GM23338 (cell line): ENCODE data around the gene AHDC1. TPM values are rescaled to one million over a fixed set of nuclear protein-coding genes. Genes with fewer than 3 reads are reported as not detected.

Experiments used
- ATAC-seq: fragments of 200-7000 bp; cut with Tn5 transposase; 3 replicates; pipeline ENCODE4 v1.9.1; 2020
- DNase-seq: peaks from one replicate; pipeline ENCODE4 v3.0.0-alpha.2; 2015; ENCODE audit warnings: low spot score
- H2AFZ ChIP-seq: fragments of 200-600 bp; sonication (generic); 2 replicates; pipeline ENCODE4 v1.8.0; 2016; ENCODE audit warnings: antibody characterized with exemption, mild to moderate bottlenecking, moderate library complexity
- H3F3A ChIP-seq: fragments of 200-600 bp; sonication (generic); replicated peaks from 2 replicates; pipeline ENCODE4 v1.8.0; 2017; ENCODE audit warnings: antibody characterized with exemption, mixed run types, low read depth
- H3K27ac ChIP-seq: fragments of 200-600 bp; sonication (generic); 2 replicates; pipeline ENCODE4 v1.6.1; 2016; ENCODE audit warnings: low read depth
- H3K27me3 ChIP-seq: fragments of 200-600 bp; sonication (generic); 2 replicates; pipeline ENCODE4 v1.8.0; 2016; ENCODE audit warnings: mild to moderate bottlenecking, mixed run types, moderate library complexity; ENCODE audit not compliant: insufficient read depth
- H3K36me3 ChIP-seq: fragments of 200-600 bp; sonication (generic); 2 replicates; pipeline ENCODE4 v1.8.0; 2016; ENCODE audit warnings: mild to moderate bottlenecking; ENCODE audit not compliant: insufficient read depth
- H3K4me1 ChIP-seq: fragments of 200-600 bp; sonication (generic); 2 replicates; pipeline ENCODE4 v1.8.0; 2016; ENCODE audit warnings: mild to moderate bottlenecking, moderate library complexity; ENCODE audit not compliant: insufficient read depth
- H3K4me2 ChIP-seq: fragments of 200-600 bp; sonication (generic); 2 replicates; pipeline ENCODE4 v1.7.1; 2017; ENCODE audit warnings: mixed run types
- H3K4me3 ChIP-seq: fragments of 200-600 bp; sonication (generic); 2 replicates; pipeline ENCODE4 v1.6.1; 2016; ENCODE audit warnings: mixed run types
- H3K79me2 ChIP-seq: fragments of 200-600 bp; sonication (generic); replicated peaks from 2 replicates; pipeline ENCODE4 v1.8.0; 2017; ENCODE audit warnings: mild to moderate bottlenecking; ENCODE audit not compliant: insufficient read depth
- H3K9me2 ChIP-seq: fragments of 200-600 bp; sonication (generic); 2 replicates; pipeline ENCODE4 v1.8.0; 2017; ENCODE audit not compliant: insufficient read depth
- H4K20me1 ChIP-seq: fragments of 200-600 bp; sonication (generic); replicated peaks from 2 replicates; pipeline ENCODE4 v1.8.0; 2017; ENCODE audit warnings: mild to moderate bottlenecking; ENCODE audit not compliant: insufficient read depth
- H3K27ac Mint-ChIP-seq: 2 replicates; pipeline ENCODE4 v1.8.0; 2020; ENCODE audit warnings: inconsistent platforms, mild to moderate bottlenecking, moderate library complexity, mixed read lengths
- H3K27me3 Mint-ChIP-seq: 3 replicates; pipeline ENCODE4 v1.8.0; 2022; ENCODE audit warnings: low read depth, mild to moderate bottlenecking, moderate library complexity, mixed read lengths, inconsistent platforms; ENCODE audit not compliant: insufficient read depth, poor library complexity
- H3K36me3 Mint-ChIP-seq: 3 replicates; pipeline ENCODE4 v1.8.0; 2021; ENCODE audit warnings: low read depth, mild to moderate bottlenecking, inconsistent platforms, moderate library complexity, mixed read lengths
- H3K4me1 Mint-ChIP-seq: 3 replicates; pipeline ENCODE4 v1.8.0; 2020; ENCODE audit warnings: mild to moderate bottlenecking, inconsistent platforms, mixed read lengths
- H3K4me3 Mint-ChIP-seq: 3 replicates; pipeline ENCODE4 v1.8.0; 2021; ENCODE audit warnings: moderate library complexity, mild to moderate bottlenecking, inconsistent platforms, mixed read lengths
- H3K9me3 Mint-ChIP-seq: 3 replicates; pipeline ENCODE4 v1.8.0; 2020; ENCODE audit warnings: moderate library complexity, mild to moderate bottlenecking, inconsistent platforms, mixed read lengths
- CREB1 ChIP-seq: fragments of 250-450 bp; sonication (Bioruptor Pico); IDR thresholded peaks from 2 replicates; pipeline ENCODE4 v1.5.0; 2020; ENCODE audit warnings: low read depth, mild to moderate bottlenecking, moderate library complexity
- CTCF ChIP-seq, 2 experiments: fragments of 200-600 bp in 1 of 2; sonication (generic) in 1 of 2; conservative IDR thresholded peaks; 2 replicates each; pipeline versions ENCODE4 v1.5.1 to v1.6.1; 2016 to 2017; ENCODE audit warnings: antibody characterized with exemption in 2 of 2, low read depth in 2 of 2, mild to moderate bottlenecking in 2 of 2, moderate library complexity in 1 of 2
- ETS1 ChIP-seq: IDR thresholded peaks from 2 replicates; pipeline ENCODE4 v1.6.1; 2016; ENCODE audit warnings: antibody characterized with exemption
- EZH2 ChIP-seq: fragments of 200-600 bp; sonication (generic); IDR thresholded peaks from one replicate; pipeline ENCODE4 v1.8.0; 2017; ENCODE audit warnings: antibody characterized with exemption, mild to moderate bottlenecking, low read depth; ENCODE audit not compliant: unreplicated experiment
- EZH2phosphoT487 ChIP-seq: fragments of 200-600 bp; sonication (generic); IDR thresholded peaks from one replicate; pipeline ENCODE4 v1.8.1; 2018; ENCODE audit warnings: antibody characterized with exemption; ENCODE audit not compliant: unreplicated experiment
- JUNB ChIP-seq: IDR thresholded peaks from one replicate; pipeline ENCODE4 v1.6.1; 2016; ENCODE audit warnings: antibody characterized with exemption; ENCODE audit not compliant: unreplicated experiment
- NANOG ChIP-seq: IDR thresholded peaks from 2 replicates; pipeline ENCODE4 v1.6.1; 2016; ENCODE audit warnings: antibody characterized with exemption, borderline replicate concordance
- POLR2AphosphoS5 ChIP-seq: IDR thresholded peaks from 2 replicates; pipeline ENCODE4 v1.6.1; 2016; ENCODE audit warnings: antibody characterized with exemption, low read depth
- REST ChIP-seq: IDR thresholded peaks from one replicate; pipeline ENCODE4 v1.6.1; 2018; ENCODE audit warnings: antibody characterized with exemption; ENCODE audit not compliant: unreplicated experiment
- STAT1 ChIP-seq: IDR thresholded peaks from one replicate; pipeline ENCODE4 v1.6.1; 2016; ENCODE audit warnings: antibody characterized with exemption; ENCODE audit not compliant: unreplicated experiment
- ZNF114 ChIP-seq: fragments of 250-450 bp; sonication (Bioruptor Pico); IDR thresholded peaks from 2 replicates; pipeline ENCODE4 v1.5.0; 2020; ENCODE audit warnings: mild to moderate bottlenecking, moderate library complexity
- ZNF331 ChIP-seq: fragments of 250-450 bp; sonication (Bioruptor Pico); IDR thresholded peaks from 2 replicates; pipeline ENCODE4 v1.5.0; 2020; ENCODE audit warnings: low read depth, mild to moderate bottlenecking, moderate library complexity
- ZNF462 ChIP-seq: fragments of 250-450 bp; sonication (Bioruptor Pico); IDR thresholded peaks from 2 replicates; pipeline ENCODE4 v1.5.0; 2020; ENCODE audit warnings: mild to moderate bottlenecking, moderate library complexity
- polyA plus RNA-seq: library from polyadenylated mRNA; unstranded; fragments of >200 nt; fragmentation: Nextera tagmentation; extraction: Ambion mirVana; gene quantifications from 2 replicates; pipeline ENCODE4 v1.2.1, GENCODE V29; 2016
- total RNA-seq: library from RNA; depleted of rRNA; stranded (reverse); fragments of >200 nt; shearing (Covaris generic); gene quantifications from 2 replicates; pipeline ENCODE4 v1.2.3, GENCODE V29; 2014

The AHDC1 gene
- total and polyA plus RNA-seq, 2 experiments from 2014 or later: 8.3 to 22.2 TPM

GRCh38 chr1:27513528-27513927 is 90.4 kb downstream of the AHDC1 start:
- Histone ChIP-seq H3K9me2 (no peaks in the 10 kb centered on the region), H4K20me1 (no peaks in the 10 kb centered on the region)

More at GRCh38 chr1:27513528-27513927, 90.4 kb downstream of the AHDC1 start:
- Mint-ChIP-seq H3K4me3 (no peak overlapping the region), H3K27ac (no peak overlapping the region), H3K27me3 (peaks cover 6% of the 10 kb centered on the region), H3K36me3 (no peaks in the 10 kb centered on the region), H3K4me1 (peaks cover 14% of the 10 kb centered on the region), H3K9me3 (no peaks in the 10 kb centered on the region)
- peaks cover 4% of the 10 kb centered on the region; the same call in 1 of the 2 replicates for H3K4me1 ChIP-seq
- no peak overlapping the region for H3K4me2 ChIP-seq
- TF ChIP-seq JUNB (no peak), ZNF331 (CRISPR knock-in tag) (no peak), ZNF114 (CRISPR knock-in tag) (no peak), CTCF (conservative IDR thresholded peaks at IDR 0.05; ENCODE audit: low read depth in 2 of 2) (no peak), ZNF462 (no peak), CREB1 (no peak), REST (no peak), NANOG (no peak), ETS1 (no peak), EZH2phosphoT487 (no peak), EZH2 (no peak), POLR2AphosphoS5 (no peak), STAT1 (no peak)
- no peaks in the 10 kb centered on the region for H3K36me3 ChIP-seq
- peak overlapping the region; percentile 74 for H2AFZ ChIP-seq
- H3K27me3 ChIP-seq: no peaks in the 10 kb centered on the region
- no peaks in the 10 kb centered on the region for H3F3A ChIP-seq
- no peaks in the 10 kb centered on the region for H3K79me2 ChIP-seq
- H3K27ac ChIP-seq: no peak overlapping the region
- peak; percentile 36; the same call in 1 of the 3 replicates for ATAC-seq
- no peak overlapping the region for H3K4me3 ChIP-seq
- DNase-seq: no peak
